Ishikawa (cell line): ENCODE results near the gene MAP6.

Experiments used
- EGR1 ChIP-seq: IDR thresholded peaks from 2 replicates; pipeline ENCODE4 v1.6.1; 2012
- EP300 ChIP-seq: IDR thresholded peaks from 2 replicates; pipeline ENCODE4 v1.6.1; 2012; ENCODE audit warnings: borderline replicate concordance
- TAF1 ChIP-seq: IDR thresholded peaks from 2 replicates; pipeline ENCODE4 v1.6.1; 2012; ENCODE audit warnings: low read depth, mild to moderate bottlenecking
- YY1 ChIP-seq: IDR thresholded peaks from 2 replicates; pipeline ENCODE4 v1.6.1; 2012; ENCODE audit warnings: low read depth
- ZBTB7A ChIP-seq: IDR thresholded peaks from 2 replicates; pipeline ENCODE4 v1.6.1; 2012; ENCODE audit warnings: low read depth
- TF ChIP-seq, protein P1 (sequence below): IDR thresholded peaks from 2 replicates; pipeline ENCODE4 v1.6.1; 2012

DNA sequence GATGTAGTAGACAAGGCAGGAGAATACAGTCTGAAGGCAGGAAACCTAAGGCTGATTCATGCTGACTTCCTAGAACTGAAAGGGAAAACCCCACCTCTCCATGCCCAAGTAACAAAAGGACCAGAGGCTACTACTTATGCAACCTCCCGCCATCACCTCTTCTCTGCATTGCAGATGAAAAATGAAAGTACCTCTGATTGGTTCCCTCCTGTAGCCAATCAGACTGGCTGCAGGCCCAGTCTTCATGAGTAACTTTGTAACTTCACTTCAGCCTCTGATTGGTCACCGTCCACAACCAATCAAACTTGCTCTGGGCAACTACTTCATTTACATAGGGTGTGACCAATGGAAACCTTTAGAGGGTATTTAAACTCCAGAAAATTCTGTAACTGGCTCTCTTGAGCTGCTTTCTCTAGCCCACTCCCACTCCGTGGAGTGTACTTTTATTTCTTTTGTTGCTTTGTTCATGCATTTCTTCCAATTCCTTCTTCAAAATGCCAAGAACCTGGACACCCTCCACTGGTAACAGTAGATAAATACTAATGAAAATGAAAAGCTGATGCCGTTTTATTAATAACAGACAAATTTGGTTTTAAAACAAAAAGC, 5.2 kb upstream of the MAP6 start:
- TF ChIP-seq EP300 (no peak), TAF1 (no peak), YY1 (no peak), ZBTB7A (no peak), EGR1 (no peak)
- TF ChIP-seq, protein P1, sequence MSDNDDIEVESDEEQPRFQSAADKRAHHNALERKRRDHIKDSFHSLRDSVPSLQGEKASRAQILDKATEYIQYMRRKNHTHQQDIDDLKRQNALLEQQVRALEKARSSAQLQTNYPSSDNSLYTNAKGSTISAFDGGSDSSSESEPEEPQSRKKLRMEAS: no peak
